ENCODE data around the gene KRT84.

DNA sequence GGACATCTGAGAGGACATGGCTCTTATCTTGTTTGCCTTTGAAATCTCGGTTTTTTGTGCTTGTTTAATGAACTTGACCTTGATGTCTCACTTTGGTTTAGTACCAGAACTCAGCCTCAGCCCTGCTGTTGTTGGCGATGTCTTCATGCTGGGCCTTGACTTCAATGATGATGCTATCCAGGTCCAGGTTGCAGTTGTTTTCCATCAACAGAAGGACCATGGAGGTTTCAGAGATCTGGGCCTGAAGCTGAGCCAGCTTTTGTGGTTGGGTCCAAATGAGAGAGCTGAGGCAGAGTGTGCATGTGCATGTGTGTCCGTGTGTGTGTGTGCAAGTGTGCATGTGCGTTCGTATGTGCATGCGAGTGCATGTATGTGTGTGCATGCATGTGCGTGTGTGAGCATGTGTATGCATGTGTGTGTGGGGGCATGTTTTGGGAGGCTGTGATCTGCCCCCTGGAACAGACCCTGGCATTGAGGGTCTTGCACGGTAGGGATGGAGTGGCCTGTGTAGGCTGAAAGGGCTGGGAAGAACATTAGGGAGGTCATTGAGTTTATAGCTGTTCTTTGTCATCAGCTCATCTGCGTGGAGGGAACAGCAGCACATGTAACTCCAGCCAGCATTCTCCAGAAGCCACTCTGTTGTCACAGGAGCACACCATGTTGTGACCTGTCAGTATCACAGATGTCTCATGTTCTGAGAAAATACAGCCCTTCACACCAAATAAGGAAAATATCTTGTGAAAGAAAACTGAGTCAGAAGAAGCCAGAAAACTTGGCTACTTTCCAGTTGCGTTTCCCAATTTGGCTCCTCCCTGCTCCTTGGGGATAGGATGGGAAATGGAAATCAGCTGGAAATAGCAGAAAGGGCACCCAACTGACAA, 30.7 kb upstream of the KRT84 start:
- TF ChIP-seq POLR2A (IDR thresholded peaks at IDR 0.05; ENCODE audit: low read depth, low read length), result no peak
- no peak for TF ChIP-seq TAF1 (IDR thresholded peaks at IDR 0.05; ENCODE audit: borderline replicate concordance, low read depth, low read length)
- TF ChIP-seq POLR2AphosphoS5 (IDR thresholded peaks at IDR 0.05; ENCODE audit: low read depth, low read length), result no peak
